Measurements from ENCODE around the gene KIF26B.
"Not testable (repeated sequence)": the region's sequence is repeated elsewhere in the genome, so short reads cannot be mapped to it uniquely, and the experiment has no call there.

Gene KIF26B

DNA sequence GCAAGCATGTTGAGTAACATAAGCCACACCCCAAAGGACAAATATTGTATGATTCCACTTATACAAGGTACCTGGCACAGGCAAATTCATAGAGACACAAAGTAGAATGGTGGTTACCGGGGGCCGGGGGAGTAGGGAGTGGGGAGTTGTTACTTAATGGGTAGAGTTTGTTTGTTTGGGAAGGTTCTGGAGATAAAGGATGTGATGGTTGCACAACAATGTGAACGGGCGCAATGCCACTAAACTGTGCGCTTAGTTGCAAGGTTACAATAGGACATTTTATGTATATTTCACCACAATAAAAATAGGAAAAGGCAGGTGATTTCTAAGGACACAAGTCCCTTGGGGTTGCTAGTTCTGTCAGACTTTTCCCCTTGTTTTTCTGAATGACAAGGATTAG, 516.6 kb downstream of the KIF26B start:
- Histone ChIP-seq H3K4me3 (ENCODE audit: low read depth, low read length) (no peak overlapping the region), H3K27me3 (replicated peaks) (no peaks in the 10 kb centered on the region), H3K36me3 (replicated peaks) (no peaks in the 10 kb centered on the region), H3K27ac (no peak overlapping the region)
- in situ Hi-C loops (cut with HindIII; ENCODE audit: low pct_ligation_motif_present, low sequenced_read_pairs): no loop called here
- no peak for DNase-seq
- no peak for TF ChIP-seq CTCF (IDR thresholded peaks at IDR 0.05; ENCODE audit: low read depth, low read length, missing control alignments)

- in situ Hi-C loops (cut with HindIII; ENCODE audit: low pct_ligation_motif_present, low sequenced_read_pairs): no loop called here
- Histone ChIP-seq H3K4me3 (ENCODE audit: low read depth, low read length) (no peak overlapping the region), H3K27ac (no peak overlapping the region), H3K27me3 (replicated peaks) (no peaks in the 10 kb centered on the region), H3K36me3 (replicated peaks) (no peaks in the 10 kb centered on the region)
- no peak for TF ChIP-seq CTCF (IDR thresholded peaks at IDR 0.05; ENCODE audit: low read depth, low read length, missing control alignments)
- no peak for DNase-seq
These were observed 517.4 kb downstream of the KIF26B start for GRCh38 chr1:245671966-245672767.

- in situ Hi-C loops (cut with HindIII; ENCODE audit: low pct_ligation_motif_present, low sequenced_read_pairs); DNase-seq; H3K36me3 ChIP-seq (replicated peaks); H3K27me3 ChIP-seq (replicated peaks); H3K4me3 ChIP-seq (ENCODE audit: low read depth, low read length); H3K27ac ChIP-seq: not testable (repeated sequence)
These were observed 518.3 kb downstream of the KIF26B start for GRCh38 chr1:245672836-245673656.

DNA sequence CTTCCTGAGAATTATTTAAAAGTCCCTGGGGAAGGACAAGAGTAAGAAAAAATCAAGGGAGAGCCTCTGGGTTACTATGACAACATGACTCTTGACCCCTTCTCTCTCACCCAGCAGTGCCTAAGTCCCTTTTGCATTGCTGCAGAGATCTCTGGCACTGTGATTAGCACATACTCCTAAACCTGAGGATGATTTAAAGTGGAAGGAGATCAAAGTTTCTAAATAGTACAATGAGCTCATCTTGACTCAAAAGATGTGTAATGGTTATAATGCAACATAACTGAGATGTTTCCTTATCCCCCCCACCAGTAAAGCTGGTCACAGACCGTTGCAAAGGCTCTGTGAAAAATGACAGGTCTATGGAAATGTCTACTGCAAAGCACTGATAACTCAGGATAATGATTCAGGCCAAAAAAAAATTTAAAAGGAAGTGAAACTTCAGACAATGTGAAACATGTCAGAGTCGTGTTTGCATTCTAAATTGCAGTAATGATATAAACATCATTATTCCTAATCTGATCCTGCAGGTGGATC, 519.2 kb downstream of the KIF26B start:
- H3K4me3 ChIP-seq (ENCODE audit: low read depth, low read length): no peak overlapping the region
- no peak for DNase-seq
- in situ Hi-C loops (cut with HindIII; ENCODE audit: low pct_ligation_motif_present, low sequenced_read_pairs): no loop called here
- no peak for TF ChIP-seq CTCF (IDR thresholded peaks at IDR 0.05; ENCODE audit: low read depth, low read length, missing control alignments)
- H3K27me3 ChIP-seq (replicated peaks): no peaks in the 10 kb centered on the region
- H3K36me3 ChIP-seq (replicated peaks): no peaks in the 10 kb centered on the region
- H3K27ac ChIP-seq: no peak overlapping the region

GRCh38 chr1:245677461-245678240, 522.9 kb downstream of the KIF26B start:
- no peak overlapping the region for H3K27ac ChIP-seq
- TF ChIP-seq CTCF (IDR thresholded peaks at IDR 0.05; ENCODE audit: low read depth, low read length, missing control alignments): no peak
- H3K36me3 ChIP-seq (replicated peaks): no peaks in the 10 kb centered on the region
- no peak for DNase-seq
- in situ Hi-C loops (cut with HindIII; ENCODE audit: low pct_ligation_motif_present, low sequenced_read_pairs): no loop called here
- H3K4me3 ChIP-seq (ENCODE audit: low read depth, low read length): no peak overlapping the region
- no peaks in the 10 kb centered on the region for H3K27me3 ChIP-seq (replicated peaks)

Data from brain microvascular endothelial cell (primary cell).